GM19324 (cell line): Measurements from ENCODE around the gene OGFR.

Source experiments
- ATAC-seq: cut with Tn5 transposase; IDR thresholded peaks from one replicate; pipeline ENCODE4 v1.9.1; 2021; ENCODE audit warnings: mild to moderate bottlenecking, moderate library complexity; ENCODE audit not compliant: unreplicated experiment, low FRiP score

The OGFR gene

GRCh38 chr20:62797671-62798532, 6.7 kb upstream of the OGFR start:
- ATAC-seq: no peak

GRCh38 chr20:62799036-62799435, 5.6 kb upstream of the OGFR start:
- ATAC-seq: no peak

- ATAC-seq: no peak
Measured at GRCh38 chr20:62799459-62799858, 5.2 kb upstream of the OGFR start.

DNA sequence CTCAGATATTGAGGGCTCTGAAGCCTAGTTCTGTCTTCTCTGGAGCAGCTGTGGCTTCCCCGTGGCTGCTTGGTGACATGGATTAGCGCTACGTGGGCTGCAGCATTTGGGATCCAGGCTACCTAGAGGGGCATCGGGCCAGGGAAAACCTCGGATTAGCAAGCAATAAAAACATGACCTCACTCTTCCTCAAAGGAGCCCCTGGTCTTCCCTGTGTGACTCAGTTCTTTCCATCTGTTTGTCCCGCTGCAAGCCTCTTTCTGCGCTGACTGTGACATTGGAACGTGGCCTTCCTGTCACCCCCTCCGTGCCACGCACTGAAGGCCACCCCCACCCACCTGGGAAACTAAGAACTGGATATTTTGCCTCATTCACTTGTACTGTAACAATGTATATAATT, 4.8 kb upstream of the OGFR start:
- no peak for ATAC-seq

DNA sequence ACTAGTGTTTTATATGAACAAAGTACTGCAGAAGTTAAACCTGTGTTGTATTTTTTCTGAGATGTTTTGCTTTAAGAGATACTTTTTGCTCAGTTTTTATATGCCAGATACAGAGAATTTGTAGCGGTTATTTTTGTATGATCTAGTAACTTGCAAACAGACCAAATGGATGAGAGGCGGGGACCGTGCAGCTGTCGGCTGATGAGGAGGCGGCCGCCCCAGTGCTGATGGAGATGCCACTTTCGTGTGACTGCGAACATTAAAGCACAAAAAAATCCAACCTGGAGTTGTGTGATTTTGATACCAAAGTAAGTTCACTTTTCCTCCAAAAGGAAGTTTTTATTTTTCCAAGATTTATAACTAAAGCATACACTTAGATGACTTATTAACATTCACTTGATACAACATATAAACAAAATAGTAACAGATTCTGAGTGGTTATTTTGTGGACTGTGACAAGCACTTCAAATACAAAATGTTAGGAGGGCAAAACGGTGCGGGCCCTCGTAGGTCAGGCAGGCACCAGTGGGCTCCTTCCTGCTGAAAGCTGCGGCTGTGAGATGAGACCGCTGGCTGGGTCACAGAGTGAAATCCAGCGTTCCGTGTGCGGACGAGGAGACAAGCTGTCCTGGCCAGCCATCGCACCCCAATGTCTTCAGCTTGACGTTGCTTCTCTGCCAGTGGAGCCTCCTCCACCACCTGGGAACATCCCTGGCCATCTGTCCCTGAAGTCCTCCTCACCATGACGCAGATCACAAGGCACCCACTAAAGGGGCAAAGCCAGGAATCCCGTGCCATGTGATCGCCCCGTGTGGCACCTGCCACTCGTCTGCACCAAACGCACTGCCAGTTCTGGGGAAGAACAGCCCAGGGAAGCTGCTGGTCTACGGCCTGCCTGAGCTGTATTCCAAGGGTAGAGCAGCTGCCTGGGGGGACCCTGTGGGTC, 4.0 kb upstream of the OGFR start:
- ATAC-seq: no peak

- ATAC-seq: no peak
Measured at GRCh38 chr20:62801284-62802010, 3.2 kb upstream of the OGFR start.

DNA sequence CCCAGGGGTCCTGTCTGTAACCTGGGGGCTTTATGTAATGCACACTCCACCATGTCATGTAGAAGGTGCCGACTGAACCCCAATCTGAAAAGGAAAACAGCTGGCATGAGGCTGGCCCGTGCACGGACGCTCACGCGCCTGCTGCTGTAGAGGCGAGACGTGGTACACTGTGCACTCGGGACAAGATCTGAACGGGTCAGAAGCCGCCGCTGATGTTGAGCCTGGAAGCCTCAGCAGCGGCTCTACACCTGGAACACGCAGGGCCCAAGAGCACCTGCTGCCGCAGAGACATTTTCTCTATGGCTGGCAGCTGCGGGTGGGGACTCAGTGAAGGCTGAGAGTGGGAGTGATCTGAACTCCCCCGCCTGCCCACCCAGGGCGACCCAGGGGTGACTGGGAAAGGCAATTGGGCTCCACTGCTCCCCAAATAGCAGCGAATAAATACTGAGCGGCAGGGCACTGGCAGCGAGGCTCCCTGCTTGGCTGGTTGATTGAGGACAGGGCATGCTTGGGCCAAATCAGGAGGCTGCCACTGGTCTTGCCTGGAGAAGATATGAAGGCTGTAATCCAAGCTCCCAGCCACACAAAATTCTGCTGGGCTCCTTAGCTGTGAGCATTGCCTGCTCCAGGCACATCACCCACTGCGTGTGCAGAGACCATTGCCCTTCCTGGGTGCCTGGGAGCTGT, 2.5 kb upstream of the OGFR start:
- no peak for ATAC-seq

- ATAC-seq: no peak
Measured at GRCh38 chr20:62804021-62804626, 511 bp upstream of the OGFR start.

- ATAC-seq: peak; percentile 34
Measured at GRCh38 chr20:62805155-62805710, 598 bp downstream of the OGFR start.

- ATAC-seq: no peak
Measured at GRCh38 chr20:62805711-62806382, 1.2 kb downstream of the OGFR start.

DNA sequence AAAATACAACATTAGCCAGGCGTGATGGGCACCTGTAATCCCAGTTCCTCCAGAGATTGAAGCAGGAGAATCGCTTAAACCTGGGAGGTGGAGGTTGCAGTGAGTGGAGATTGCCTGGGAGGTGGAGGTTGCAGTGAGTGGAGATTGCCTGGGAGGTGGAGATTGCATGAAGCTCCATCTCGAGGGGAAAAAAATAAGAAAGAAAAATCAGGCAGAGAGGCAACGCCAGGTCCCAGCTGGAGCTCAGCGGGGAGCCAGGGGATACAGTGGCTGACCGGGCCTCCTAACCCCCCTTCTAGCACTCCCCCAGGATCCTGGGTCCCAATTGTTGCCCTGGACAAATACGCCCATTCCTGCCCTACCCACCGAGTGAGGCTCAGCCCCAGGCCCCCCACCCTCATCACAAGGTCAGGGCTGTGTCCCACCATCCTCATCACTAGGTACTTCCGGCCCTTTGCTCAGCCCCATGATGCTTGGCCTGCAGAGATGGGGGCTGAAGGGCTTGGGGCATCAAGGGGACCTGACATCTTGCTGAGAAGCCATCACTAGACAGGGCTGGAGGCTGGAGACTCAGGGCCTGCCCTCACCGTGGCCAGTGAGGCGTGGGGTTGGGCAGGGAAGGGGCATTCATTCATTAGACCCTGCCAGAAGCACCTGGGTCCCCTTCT, 1.9 kb downstream of the OGFR start:
- ATAC-seq: no peak

- ATAC-seq: no peak
Measured at GRCh38 chr20:62807444-62808210, 3.0 kb downstream of the OGFR start.

- no peak for ATAC-seq
Measured at GRCh38 chr20:62808211-62808865, 3.7 kb downstream of the OGFR start.

DNA sequence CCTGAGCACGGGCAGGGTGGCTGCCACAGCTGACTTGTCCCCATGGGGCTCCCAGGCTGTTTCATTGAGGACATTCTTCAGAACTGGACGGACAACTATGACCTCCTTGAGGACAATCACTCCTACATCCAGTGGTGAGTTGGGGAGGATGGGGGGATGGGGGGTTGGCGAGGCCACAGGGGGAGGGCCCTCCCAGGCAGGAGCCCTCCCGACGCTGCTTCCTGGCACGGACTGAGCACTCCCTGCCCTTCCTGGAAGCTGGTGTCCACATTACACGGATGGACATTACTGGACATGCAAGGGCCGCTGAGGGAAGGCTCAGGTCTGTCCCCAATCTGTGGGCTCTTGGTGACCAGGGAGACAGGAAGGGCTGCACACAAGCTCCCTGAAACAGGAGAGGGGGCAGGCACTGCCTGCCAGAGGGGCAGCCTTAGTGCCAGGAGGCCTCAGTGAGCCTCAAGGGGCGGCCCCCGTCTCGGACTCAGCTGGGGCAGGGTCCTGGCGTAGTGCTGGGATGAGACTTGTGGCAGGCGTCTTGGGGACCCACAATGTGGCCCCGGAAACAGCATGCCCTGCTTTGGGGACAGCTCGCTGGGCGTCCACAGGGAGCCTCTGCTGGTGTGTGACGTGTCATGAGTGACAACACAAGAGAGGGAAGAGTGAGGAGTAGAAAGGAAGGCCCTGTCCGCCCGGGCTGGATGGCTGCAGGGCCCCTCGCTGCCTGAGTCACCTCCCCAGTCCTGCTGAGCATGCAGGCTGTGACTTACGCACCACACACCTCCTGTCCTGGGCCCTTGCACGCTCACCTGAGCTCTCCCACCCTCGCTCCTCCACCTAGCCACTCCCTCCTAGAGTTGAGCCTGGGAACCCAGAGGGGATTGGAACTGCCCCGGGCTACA, 5.1 kb downstream of the OGFR start:
- ATAC-seq: no peak

DNA sequence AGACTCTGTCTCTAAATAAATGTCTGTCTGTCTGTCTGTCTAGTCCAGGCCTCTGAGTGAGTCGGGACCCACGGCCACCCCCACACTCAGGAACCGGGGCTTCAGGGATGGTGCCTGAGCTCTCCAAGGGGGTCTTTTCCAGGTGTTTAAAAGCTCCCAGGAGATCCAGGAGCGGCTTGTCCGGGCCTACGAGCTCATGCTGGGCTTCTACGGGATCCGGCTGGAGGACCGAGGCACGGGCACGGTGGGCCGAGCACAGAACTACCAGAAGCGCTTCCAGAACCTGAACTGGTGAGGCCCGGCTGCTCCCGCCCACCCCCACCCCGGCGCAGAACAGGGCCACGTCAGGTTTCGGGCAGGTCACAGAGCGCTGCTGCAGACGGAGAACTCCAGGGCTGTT, 6.7 kb downstream of the OGFR start:
- no peak for ATAC-seq

DNA sequence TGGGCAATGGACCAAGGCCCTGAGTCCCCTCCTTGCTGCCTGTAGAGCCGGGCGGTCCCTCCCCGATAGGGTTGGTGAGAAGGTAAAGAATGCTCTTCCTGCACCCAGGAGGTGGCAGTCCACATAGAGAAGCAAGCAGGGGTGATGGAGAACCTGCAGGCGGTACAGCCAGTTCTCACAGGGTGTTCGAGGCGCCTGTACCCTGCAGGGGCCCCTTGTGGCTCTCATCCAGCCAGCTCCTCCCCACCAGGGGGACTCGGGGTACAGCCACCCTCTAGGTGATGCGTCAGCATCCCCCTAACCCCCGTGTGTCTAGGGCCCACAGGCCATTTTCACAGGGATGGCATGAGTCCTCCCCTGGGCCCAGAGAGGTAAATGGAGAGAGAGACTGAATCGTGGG, 7.1 kb downstream of the OGFR start:
- ATAC-seq: no peak
